GM21390 (cell line): ENCODE measurements around the gene MRPL44.
A peak's percentile ranks its signal among the peaks of the same experiment; 100 is the strongest.

Experiments
- ATAC-seq: cut with Tn5 transposase; IDR thresholded peaks from one replicate; pipeline ENCODE4 v1.9.1; 2021; ENCODE audit not compliant: unreplicated experiment

Gene MRPL44

GRCh38 chr2:223957092-223957851 is at the start of gene MRPL44:
Gene MRPL44, plus strand, starts transcription at chr2:223957463. Its CDS starts 10 bp downstream, at chr2:223957473.
- peak; percentile 80 for ATAC-seq

- no peak for ATAC-seq
Measured at GRCh38 chr2:223908304-223908998, 48.8 kb upstream of the MRPL44 start.

- ATAC-seq = no peak
Measured at GRCh38 chr2:223909001-223909741, 48.1 kb upstream of the MRPL44 start.

GRCh38 chr2:223914324-223914723 is 42.9 kb upstream of the MRPL44 start:
- no peak for ATAC-seq

GRCh38 chr2:223915071-223915470 is 42.2 kb upstream of the MRPL44 start:
- ATAC-seq = no peak

GRCh38 chr2:223916181-223916920 is 40.9 kb upstream of the MRPL44 start:
- no peak for ATAC-seq

GRCh38 chr2:223918671-223919134 is 38.6 kb upstream of the MRPL44 start:
- ATAC-seq = no peak

GRCh38 chr2:223920109-223920508 is 37.2 kb upstream of the MRPL44 start:
- ATAC-seq = no peak

- no peak for ATAC-seq
Measured at GRCh38 chr2:223921204-223921603, 36.1 kb upstream of the MRPL44 start.

- ATAC-seq = no peak
Measured at GRCh38 chr2:223922308-223922707, 35.0 kb upstream of the MRPL44 start.

GRCh38 chr2:223923976-223924375 is 33.3 kb upstream of the MRPL44 start:
- no peak for ATAC-seq

GRCh38 chr2:223925106-223925505 is 32.2 kb upstream of the MRPL44 start:
- no peak for ATAC-seq

- no peak for ATAC-seq
Measured at GRCh38 chr2:223928113-223929006, 28.9 kb upstream of the MRPL44 start.

GRCh38 chr2:223929571-223930102 is 27.6 kb upstream of the MRPL44 start:
- peak; percentile 53 for ATAC-seq

GRCh38 chr2:223930103-223930976 is 26.9 kb upstream of the MRPL44 start:
- ATAC-seq = no peak

- ATAC-seq = no peak
Measured at GRCh38 chr2:223932816-223933800, 24.2 kb upstream of the MRPL44 start.

GRCh38 chr2:223934870-223935269 is 22.4 kb upstream of the MRPL44 start:
- ATAC-seq = no peak
